Astrocyte of the spinal cord (primary cell): ENCODE measurements around the gene MSLN.
"Not testable (repeated sequence)": the region's sequence is repeated elsewhere in the genome, so short reads cannot be mapped to it uniquely, and the experiment has no call there.

ENCODE experiments used
- DNase-seq: peaks from one replicate; pipeline ENCODE4 v3.0.0; 2011; ENCODE audit warnings: low read depth, low spot score
- H3K4me3 ChIP-seq: 2 replicates; pipeline ENCODE4 v1.5.1; 2011; ENCODE audit warnings: low read depth, mild to moderate bottlenecking, low read length, moderate library complexity
- CTCF ChIP-seq: IDR thresholded peaks from 2 replicates; pipeline ENCODE4 v1.5.1; 2012; ENCODE audit warnings: low read depth, mild to moderate bottlenecking, low read length, inconsistent platforms
- in situ Hi-C: cut with HindIII; loops from 2 replicates; pipeline ENCODE4 v1.10.0; 2017; ENCODE audit warnings: low sequenced_read_pairs

Gene MSLN

GRCh38 chr16:769934-770333 is 9.4 kb downstream of the MSLN start:
- in situ Hi-C loops = no loop called here
- no peak overlapping the region for H3K4me3 ChIP-seq
- TF ChIP-seq CTCF = no peak
- DNase-seq = no peak

- in situ Hi-C loops = no loop called here
- no peak for TF ChIP-seq CTCF
- DNase-seq = no peak
- H3K4me3 ChIP-seq = no peak overlapping the region
These were observed 9.9 kb downstream of the MSLN start for GRCh38 chr16:770411-770810.

GRCh38 chr16:772959-773358 is 12.4 kb downstream of the MSLN start:
- no peak for TF ChIP-seq CTCF
- in situ Hi-C loops = no loop called here

GRCh38 chr16:774086-775001 is 13.8 kb downstream of the MSLN start:
- no peak for DNase-seq
- no peak for TF ChIP-seq CTCF
- H3K4me3 ChIP-seq = no peak overlapping the region
- in situ Hi-C loops = no loop called here

More at GRCh38 chr16:772959-773358, 12.4 kb downstream of the MSLN start:
- H3K4me3 ChIP-seq = no peak overlapping the region
- no peak for DNase-seq

DNA sequence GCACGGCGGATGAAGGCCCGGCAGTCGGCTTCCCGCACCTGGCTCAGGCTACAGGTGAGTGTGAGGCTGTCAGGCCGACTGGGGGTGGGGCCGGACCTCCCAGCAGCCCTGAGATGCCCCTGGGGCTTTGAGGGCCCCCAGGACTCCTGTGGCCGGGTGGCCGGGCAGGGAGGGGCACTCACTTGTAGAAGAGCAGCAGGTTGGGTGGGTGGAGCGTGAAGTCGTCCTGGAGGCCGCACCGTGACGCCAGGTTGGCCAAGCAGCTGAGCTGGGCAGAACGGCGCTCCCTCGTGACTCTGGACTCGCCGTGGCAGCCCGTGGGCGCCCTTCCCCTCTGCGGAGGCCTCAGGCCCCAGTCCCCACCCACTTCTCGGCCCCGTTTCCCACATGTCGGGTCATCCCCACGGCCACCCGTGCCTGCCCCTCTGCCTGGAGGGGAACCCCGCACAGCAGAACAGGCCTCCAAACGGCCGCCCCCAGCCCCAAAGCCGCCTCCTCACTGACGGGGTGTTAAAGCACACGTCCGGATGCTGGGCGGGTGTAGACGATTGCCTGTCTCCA is 14.8 kb downstream of the MSLN start:
- H3K4me3 ChIP-seq = no peak overlapping the region
- DNase-seq = no peak
- in situ Hi-C loops = no loop called here
- no peak for TF ChIP-seq CTCF

GRCh38 chr16:776298-776697 is 15.8 kb downstream of the MSLN start:
- in situ Hi-C loops, DNase-seq, H3K4me3 ChIP-seq: not testable (repeated sequence)

- H3K4me3 ChIP-seq = no peak overlapping the region
- DNase-seq = no peak
- in situ Hi-C loops = no loop called here
- TF ChIP-seq CTCF = no peak
These were observed 16.3 kb downstream of the MSLN start for GRCh38 chr16:776824-777223.
